ENCODE data around the gene NAP1L5. TPM values are rescaled to one million over a fixed set of nuclear protein-coding genes. Genes with fewer than 3 reads are reported as not detected.

The NAP1L5 gene
- total RNA-seq, 1 donor: 13.7 TPM

DNA sequence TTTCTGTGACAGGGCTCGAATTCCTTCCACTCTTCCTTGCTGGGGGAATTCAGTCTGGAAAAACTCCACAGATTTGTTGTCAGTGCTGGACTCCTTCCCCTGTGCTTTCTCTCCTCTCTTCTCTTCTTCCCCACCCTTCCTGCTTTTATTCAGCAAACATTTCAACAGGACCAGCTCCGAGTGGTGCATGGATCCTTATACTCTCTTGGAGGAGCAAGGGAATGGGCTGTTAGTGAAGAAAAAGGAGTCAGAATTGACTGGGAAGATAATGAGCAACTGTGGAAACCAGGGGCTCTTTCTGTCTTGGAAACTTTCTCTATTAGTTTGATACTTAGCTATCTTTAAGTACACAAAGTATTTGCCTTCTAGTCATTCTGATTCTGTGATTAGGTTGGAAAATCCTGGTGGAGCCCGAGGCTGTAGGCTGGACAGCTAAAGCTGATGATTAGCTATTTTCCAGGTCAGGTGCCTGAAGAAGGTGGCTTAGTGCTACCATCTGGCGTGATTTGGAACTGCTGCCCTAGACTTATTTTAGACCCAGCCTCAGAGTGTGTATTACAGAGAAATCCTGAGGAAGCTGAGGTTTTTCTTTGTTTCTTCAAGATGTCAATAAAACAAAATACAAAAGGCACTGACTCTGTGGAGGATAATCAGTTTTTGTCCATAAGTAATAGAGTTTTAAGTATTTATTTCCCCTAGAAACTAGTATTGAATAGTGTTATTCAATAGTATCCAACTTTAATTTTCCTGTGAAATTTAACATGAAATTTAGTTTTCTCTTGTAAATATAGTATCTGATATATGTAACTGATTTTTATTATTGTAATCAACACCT is 38.4 kb downstream of the NAP1L5 start:
- H3K9me3 ChIP-seq (ENCODE audit: low read depth, low read length): no peaks in the 10 kb centered on the region
- H3K27me3 ChIP-seq (ENCODE audit: insufficient read depth, low read length): no peaks in the 10 kb centered on the region
- H3K4me3 ChIP-seq (ENCODE audit: low read length): no peak overlapping the region
- H3K4me1 ChIP-seq (ENCODE audit: insufficient read depth, low read length): no peaks in the 10 kb centered on the region

DNA sequence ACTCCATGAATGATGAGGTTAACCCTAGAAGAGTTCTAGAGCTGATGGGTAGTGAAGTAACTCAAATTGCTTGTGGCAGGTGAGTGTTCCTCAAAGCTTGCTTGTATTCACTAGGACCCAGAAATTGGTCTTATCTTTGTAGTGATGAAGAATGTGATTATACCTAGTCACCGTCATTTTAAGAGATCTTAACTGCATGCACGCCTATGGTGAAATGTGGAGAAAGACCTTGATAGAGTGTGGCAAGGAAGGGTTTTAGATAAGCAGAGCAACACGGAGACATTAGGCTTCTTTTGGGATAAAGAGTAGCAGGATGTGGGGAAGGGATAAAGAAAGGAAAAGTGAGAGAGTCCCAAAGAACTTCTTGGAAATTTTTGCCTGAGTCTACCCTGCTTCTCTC is 42.4 kb downstream of the NAP1L5 start:
- no peak overlapping the region for H3K4me3 ChIP-seq (ENCODE audit: low read length)
- no peaks in the 10 kb centered on the region for H3K27me3 ChIP-seq (ENCODE audit: insufficient read depth, low read length)
- no peaks in the 10 kb centered on the region for H3K4me1 ChIP-seq (ENCODE audit: insufficient read depth, low read length)
- no peaks in the 10 kb centered on the region for H3K9me3 ChIP-seq (ENCODE audit: low read depth, low read length)

DNA sequence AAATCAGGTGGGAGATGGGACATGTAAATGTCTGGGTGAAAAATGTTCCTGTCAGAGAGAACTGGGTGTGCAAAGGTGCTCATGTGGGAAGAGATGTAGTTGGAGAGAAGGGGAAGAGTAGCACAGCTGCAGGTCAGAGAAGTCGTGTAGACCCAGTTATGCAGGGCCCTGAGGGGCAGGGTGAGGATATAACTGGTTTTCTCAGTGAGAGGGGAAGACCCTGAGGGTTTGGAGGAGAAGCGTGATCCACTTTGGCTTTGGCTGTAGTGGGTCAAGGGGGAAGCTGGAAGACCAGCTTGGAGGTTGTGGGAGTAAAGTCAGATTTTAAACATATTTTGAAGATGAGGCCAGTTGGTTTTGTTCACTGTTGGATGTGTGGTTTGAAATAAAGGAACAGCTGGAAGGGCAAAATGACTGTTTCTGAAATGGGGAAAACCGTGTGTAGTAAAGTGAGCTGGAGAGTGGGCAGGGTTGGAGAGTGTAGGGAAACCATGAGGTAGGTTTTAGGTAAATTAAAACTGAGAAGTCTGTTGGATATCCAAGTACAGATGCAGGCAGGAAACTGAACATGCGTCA is 44.2 kb downstream of the NAP1L5 start:
- Histone ChIP-seq H3K9me3 (ENCODE audit: low read depth, low read length) (no peaks in the 10 kb centered on the region), H3K4me1 (ENCODE audit: insufficient read depth, low read length) (no peaks in the 10 kb centered on the region), H3K4me3 (ENCODE audit: low read length) (no peak overlapping the region), H3K27me3 (ENCODE audit: insufficient read depth, low read length) (no peaks in the 10 kb centered on the region)

DNA sequence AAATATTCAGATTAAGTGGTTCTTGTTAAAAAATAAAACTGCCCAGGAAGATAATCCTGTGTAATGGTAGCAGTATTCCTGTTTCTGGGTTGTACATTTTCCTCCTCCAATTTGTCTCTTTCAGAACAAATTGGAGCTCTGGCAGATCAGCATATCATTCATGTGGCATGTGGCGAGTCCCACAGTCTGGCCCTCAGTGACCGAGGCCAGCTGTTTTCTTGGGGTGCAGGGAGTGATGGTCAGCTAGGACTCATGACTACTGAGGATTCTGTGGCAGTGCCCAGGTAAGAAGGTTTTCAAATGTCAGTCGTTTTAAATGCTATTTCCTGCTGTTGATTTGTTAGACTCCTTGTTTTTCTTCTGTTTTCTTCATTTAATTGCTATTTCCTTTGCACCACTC is 47.9 kb downstream of the NAP1L5 start:
- Histone ChIP-seq H3K9me3 (ENCODE audit: low read depth, low read length) (no peaks in the 10 kb centered on the region), H3K27me3 (ENCODE audit: insufficient read depth, low read length) (no peaks in the 10 kb centered on the region), H3K4me1 (ENCODE audit: insufficient read depth, low read length) (no peaks in the 10 kb centered on the region), H3K4me3 (ENCODE audit: low read length) (no peak overlapping the region)

- H3K9me3 ChIP-seq (ENCODE audit: low read depth, low read length): no peaks in the 10 kb centered on the region
- no peaks in the 10 kb centered on the region for H3K27me3 ChIP-seq (ENCODE audit: insufficient read depth, low read length)
- no peaks in the 10 kb centered on the region for H3K4me1 ChIP-seq (ENCODE audit: insufficient read depth, low read length)
- H3K4me3 ChIP-seq (ENCODE audit: low read length): no peak overlapping the region
These were observed 50.9 kb downstream of the NAP1L5 start for GRCh38 chr4:88646528-88647280.

GRCh38 chr4:88645994-88646393 is 51.6 kb downstream of the NAP1L5 start:
- H3K27me3 ChIP-seq (ENCODE audit: insufficient read depth, low read length): no peaks in the 10 kb centered on the region
- no peaks in the 10 kb centered on the region for H3K9me3 ChIP-seq (ENCODE audit: low read depth, low read length)
- no peaks in the 10 kb centered on the region for H3K4me1 ChIP-seq (ENCODE audit: insufficient read depth, low read length)
- no peak overlapping the region for H3K4me3 ChIP-seq (ENCODE audit: low read length)

Other genes starting within 250 kb of the NAP1L5 start
- 12.0 TPM for gene HERC5, start 240.7 kb downstream of the NAP1L5 start, total RNA-seq
- 57.1 TPM for gene PYURF, start 174.1 kb downstream of the NAP1L5 start, total RNA-seq
- gene HERC3, start 105.3 kb downstream of the NAP1L5 start, total RNA-seq: 50.2 TPM